Left forelimb (tissue), 1 donor: ENCODE data around the gene KSR2.
"Not testable (repeated sequence)": the region's sequence is repeated elsewhere in the genome, so short reads cannot be mapped to it uniquely, and the experiment has no call there.

ENCODE experiments used
- DNase-seq: peaks from one replicate; pipeline ENCODE4 v3.0.0-alpha.2; 2018; ENCODE audit warnings: low spot score

The KSR2 gene

GRCh38 chr12:117968826-117969659 lies at the start of gene KSR2:
Gene KSR2, minus strand, starts transcription at chr12:117968990. Its CDS starts 735 bp downstream, at chr12:117968255.
- no peak for DNase-seq

- no peak for DNase-seq
Observed at GRCh38 chr12:118017926-118018325, 49.1 kb upstream of the KSR2 start.

- DNase-seq = peak; percentile 98
Observed at GRCh38 chr12:118016424-118017264, 47.9 kb upstream of the KSR2 start, which contains the start of gene RFC5. Gene RFC5, plus strand, starts transcription at chr12:118016703. Its CDS starts 125 bp downstream, at chr12:118016828.

- no peak for DNase-seq
Observed at GRCh38 chr12:118015944-118016343, 47.2 kb upstream of the KSR2 start.

- DNase-seq = no peak
Observed at GRCh38 chr12:118015306-118015705, 46.5 kb upstream of the KSR2 start.

- no peak for DNase-seq
Observed at GRCh38 chr12:118013283-118013682, 44.5 kb upstream of the KSR2 start.

GRCh38 chr12:118011961-118012360 lies 43.2 kb upstream of the KSR2 start:
- no peak for DNase-seq

GRCh38 chr12:118011377-118011776 lies 42.6 kb upstream of the KSR2 start:
- DNase-seq = no peak

- no peak for DNase-seq
Observed at GRCh38 chr12:118010903-118011302, 42.1 kb upstream of the KSR2 start.

- DNase-seq = not testable (repeated sequence)
Observed at GRCh38 chr12:117999806-118000205, 31.0 kb upstream of the KSR2 start.

GRCh38 chr12:117998719-117999118 lies 29.9 kb upstream of the KSR2 start:
- DNase-seq = no peak

- DNase-seq = no peak
Observed at GRCh38 chr12:117994551-117995438, 26.0 kb upstream of the KSR2 start.

GRCh38 chr12:117986705-117987469 lies 18.1 kb upstream of the KSR2 start:
- DNase-seq = no peak

GRCh38 chr12:117985182-117985581 lies 16.4 kb upstream of the KSR2 start:
- DNase-seq = no peak

GRCh38 chr12:117981267-117981666 lies 12.5 kb upstream of the KSR2 start:
- no peak for DNase-seq

- no peak for DNase-seq
Observed at GRCh38 chr12:117980616-117981015, 11.8 kb upstream of the KSR2 start.

GRCh38 chr12:117977373-117977772 lies 8.6 kb upstream of the KSR2 start:
- no peak for DNase-seq

GRCh38 chr12:117975006-117975405 lies 6.2 kb upstream of the KSR2 start:
- no peak for DNase-seq

GRCh38 chr12:117972301-117972700 lies 3.5 kb upstream of the KSR2 start:
- DNase-seq = no peak

- no peak for DNase-seq
Observed at GRCh38 chr12:117970334-117970733, 1.5 kb upstream of the KSR2 start.

GRCh38 chr12:117968151-117968789 lies 520 bp downstream of the KSR2 start:
- DNase-seq = no peak
